IPS DF 6.9 (cell line): ENCODE data around the gene ATP10B.
"Not testable (repeated sequence)": the region's sequence is repeated elsewhere in the genome, so short reads cannot be mapped to it uniquely, and the experiment has no call there.

Experiments used
- DNase-seq: peaks from one replicate; pipeline ENCODE4 v3.0.0-alpha.2; 2013; ENCODE audit warnings: low read depth, low spot score
- H3K27ac ChIP-seq: one replicate; pipeline ENCODE4 v1.5.1; 2013; ENCODE audit warnings: low read length, control low read depth
- H3K27me3 ChIP-seq: 2 replicates; pipeline ENCODE4 v1.6.1; 2013; ENCODE audit warnings: mild to moderate bottlenecking, low read length; ENCODE audit not compliant: control insufficient read depth, insufficient read depth
- H3K36me3 ChIP-seq: 2 replicates; pipeline ENCODE4 v1.6.1; 2013; ENCODE audit warnings: low read length; ENCODE audit not compliant: control insufficient read depth, insufficient read depth
- H3K4me1 ChIP-seq: 2 replicates; pipeline ENCODE4 v1.6.1; 2013; ENCODE audit warnings: low read length; ENCODE audit not compliant: control insufficient read depth, insufficient read depth
- H3K4me3 ChIP-seq: 2 replicates; pipeline ENCODE4 v1.5.1; 2013; ENCODE audit warnings: mild to moderate bottlenecking, low read length
- H3K9me3 ChIP-seq: 2 replicates; pipeline ENCODE4 v1.6.1; 2013; ENCODE audit warnings: low read length, inconsistent platforms; ENCODE audit not compliant: control insufficient read depth, insufficient read depth
- WGBS: extraction: QIAGEN DNeasy Blood & Tissue Kit; methylation state at CpG from one replicate; pipeline ENCODE4 v1.1.7; 2013; ENCODE audit warnings: mixed read lengths, missing lambda C conversion rate; ENCODE audit not compliant: insufficient read length, insufficient coverage; 5-methylcytosine and 5-hydroxymethylcytosine counted together

Gene ATP10B

GRCh38 chr5:160727296-160727997 is 124.6 kb downstream of the ATP10B start:
- no peak overlapping the region for H3K27ac ChIP-seq
- no CpG with 5 or more reads among the region's 4 CpGs for WGBS
- no peaks in the 10 kb centered on the region for H3K36me3 ChIP-seq
- no peaks in the 10 kb centered on the region for H3K9me3 ChIP-seq
- H3K27me3 ChIP-seq, result no peaks in the 10 kb centered on the region
- no peak overlapping the region for H3K4me3 ChIP-seq
- no peak for DNase-seq
- peaks cover 7% of the 10 kb centered on the region; the same call in 1 of the 2 replicates for H3K4me1 ChIP-seq

- no CpG with 5 or more reads among the region's 2 CpGs for WGBS
- no peak overlapping the region for H3K4me3 ChIP-seq
- H3K36me3 ChIP-seq, result no peaks in the 10 kb centered on the region
- no peak overlapping the region for H3K27ac ChIP-seq
- H3K9me3 ChIP-seq, result no peaks in the 10 kb centered on the region
- peaks cover 7% of the 10 kb centered on the region; the same call in 1 of the 2 replicates for H3K4me1 ChIP-seq
- no peak for DNase-seq
- no peaks in the 10 kb centered on the region for H3K27me3 ChIP-seq
Observed at GRCh38 chr5:160726721-160727120, 125.3 kb downstream of the ATP10B start.

GRCh38 chr5:160720822-160721221 is 131.2 kb downstream of the ATP10B start:
- H3K27ac ChIP-seq, result no peak overlapping the region
- DNase-seq, result no peak
- no peaks in the 10 kb centered on the region for H3K9me3 ChIP-seq
- WGBS, result no CpG with 5 or more reads among the region's 3 CpGs
- no peaks in the 10 kb centered on the region for H3K36me3 ChIP-seq
- H3K4me1 ChIP-seq, result no peaks in the 10 kb centered on the region
- no peaks in the 10 kb centered on the region for H3K27me3 ChIP-seq
- no peak overlapping the region for H3K4me3 ChIP-seq

GRCh38 chr5:160715508-160715907 is 136.5 kb downstream of the ATP10B start:
- DNase-seq, H3K4me3 ChIP-seq, H3K4me1 ChIP-seq, H3K36me3 ChIP-seq, H3K27ac ChIP-seq, H3K9me3 ChIP-seq, H3K27me3 ChIP-seq: not testable (repeated sequence)
- WGBS, result no CpG with 5 or more reads among the region's 9 CpGs

- H3K4me3 ChIP-seq, result no peak overlapping the region
- no peaks in the 10 kb centered on the region for H3K9me3 ChIP-seq
- no peak for DNase-seq
- H3K27me3 ChIP-seq, result no peaks in the 10 kb centered on the region
- WGBS, result no CpG with 5 or more reads among the region's 5 CpGs
- H3K36me3 ChIP-seq, result no peaks in the 10 kb centered on the region
- H3K4me1 ChIP-seq, result no peaks in the 10 kb centered on the region
- no peak overlapping the region for H3K27ac ChIP-seq
Observed at GRCh38 chr5:160703547-160704189, 148.3 kb downstream of the ATP10B start.

- Histone ChIP-seq H3K27me3 (no peaks in the 10 kb centered on the region), H3K4me1 (no peaks in the 10 kb centered on the region), H3K4me3 (no peak overlapping the region), H3K9me3 (no peaks in the 10 kb centered on the region), H3K36me3 (no peaks in the 10 kb centered on the region), H3K27ac (no peak overlapping the region)
- no CpG with 5 or more reads among the region's 3 CpGs for WGBS
- DNase-seq, result no peak
Observed at GRCh38 chr5:160702934-160703333, 149.1 kb downstream of the ATP10B start.

GRCh38 chr5:160702311-160702803 is 149.7 kb downstream of the ATP10B start:
- Histone ChIP-seq H3K9me3 (no peaks in the 10 kb centered on the region), H3K27me3 (no peaks in the 10 kb centered on the region), H3K4me3 (no peak overlapping the region), H3K4me1 (no peaks in the 10 kb centered on the region), H3K36me3 (no peaks in the 10 kb centered on the region), H3K27ac (no peak overlapping the region)
- no CpG with 5 or more reads among the region's 2 CpGs for WGBS
- DNase-seq, result no peak

- H3K4me3 ChIP-seq, result no peak overlapping the region
- DNase-seq, result no peak
- no peaks in the 10 kb centered on the region for H3K9me3 ChIP-seq
- no peaks in the 10 kb centered on the region for H3K27me3 ChIP-seq
- no peak overlapping the region for H3K27ac ChIP-seq
- H3K4me1 ChIP-seq, result no peaks in the 10 kb centered on the region
- no peaks in the 10 kb centered on the region for H3K36me3 ChIP-seq
Observed at GRCh38 chr5:160701403-160701802, 150.6 kb downstream of the ATP10B start.

- H3K9me3 ChIP-seq, result no peaks in the 10 kb centered on the region
- H3K4me1 ChIP-seq, result no peaks in the 10 kb centered on the region
- no peaks in the 10 kb centered on the region for H3K36me3 ChIP-seq
- no peaks in the 10 kb centered on the region for H3K27me3 ChIP-seq
- WGBS, result no CpG with 5 or more reads among the region's 1 CpG
- H3K27ac ChIP-seq, result no peak overlapping the region
- no peak overlapping the region for H3K4me3 ChIP-seq
- DNase-seq, result no peak
Observed at GRCh38 chr5:160699301-160699700, 152.7 kb downstream of the ATP10B start.

GRCh38 chr5:160697281-160697680 is 154.7 kb downstream of the ATP10B start:
- no peaks in the 10 kb centered on the region for H3K4me1 ChIP-seq
- no peaks in the 10 kb centered on the region for H3K9me3 ChIP-seq
- no peaks in the 10 kb centered on the region for H3K36me3 ChIP-seq
- H3K27me3 ChIP-seq, result no peaks in the 10 kb centered on the region
- H3K4me3 ChIP-seq, result no peak overlapping the region
- no CpG with 5 or more reads among the region's 3 CpGs for WGBS
- DNase-seq, result no peak
- H3K27ac ChIP-seq, result no peak overlapping the region

GRCh38 chr5:160694896-160695295 is 157.1 kb downstream of the ATP10B start:
- H3K27me3 ChIP-seq, result no peaks in the 10 kb centered on the region
- no peaks in the 10 kb centered on the region for H3K36me3 ChIP-seq
- DNase-seq, result no peak
- H3K9me3 ChIP-seq, result no peaks in the 10 kb centered on the region
- H3K4me1 ChIP-seq, result no peaks in the 10 kb centered on the region
- H3K4me3 ChIP-seq, result no peak overlapping the region
- H3K27ac ChIP-seq, result no peak overlapping the region
- WGBS, result no CpG with 5 or more reads among the region's 2 CpGs
